B cell (primary cell): ENCODE results near the gene FXR1. TPM values are rescaled to one million over a fixed set of nuclear protein-coding genes. Genes with fewer than 3 reads are reported as not detected.
A peak's percentile ranks its signal among the peaks of the same experiment; 100 is the strongest.

Source experiments
- ATAC-seq: fragments of 200-7000 bp; cut with Tn5 transposase; one replicate; pipeline ENCODE4 v1.10.0; 2021; ENCODE audit warnings: low read depth, mild to moderate bottlenecking, moderate number of reproducible peaks, moderate library complexity
- CTCF ChIA-PET: fragments of 350-600 bp; sonication (Branson Sonifier 250); formaldehyde crosslinking; loops from one replicate; lab custom pipeline; 2021; ENCODE audit warnings: antibody characterized with exemption, inconsistent platforms; lab: Charles Lee
- POLR2A ChIA-PET: fragments of 350-600 bp; sonication (Branson Sonifier 250); formaldehyde crosslinking; loops from one replicate; lab custom pipeline; 2021; ENCODE audit warnings: antibody characterized with exemption; lab: Charles Lee
- DNase-seq: peaks from one replicate; pipeline ENCODE4 v3.0.0; 2013
- H2AFZ ChIP-seq: 2 replicates; pipeline ENCODE4 v1.6.1; 2012; ENCODE audit warnings: mild to moderate bottlenecking, low read depth, low read length; ENCODE audit not compliant: insufficient read depth, poor library complexity, severe bottlenecking
- H3K27ac ChIP-seq, 2 donors: 1 replicate in 1 of 2; 2 replicates in 1 of 2; pipeline ENCODE4 v1.5.1; 2012 to 2013; ENCODE audit warnings: low read length in 2 of 2, mild to moderate bottlenecking in 2 of 2, moderate library complexity in 1 of 2
- H3K27me3 ChIP-seq, 4 experiments: fragments of 200-600 bp in 1 of 4; sonication (generic) in 1 of 4; replicated peaks in 1 of 4; 1 replicate in 2 of 4; 2 replicates in 2 of 4; pipeline versions ENCODE4 v1.6.1 to v1.7.0; 2013 to 2016; ENCODE audit warnings: low read length in 3 of 4, mild to moderate bottlenecking in 2 of 4, mixed read lengths in 1 of 4, moderate library complexity in 1 of 4; ENCODE audit not compliant: insufficient read depth in 4 of 4, control insufficient read depth in 3 of 4; ENCODE audit errors: control extremely low read depth in 1 of 4
- H3K36me3 ChIP-seq, 2 experiments: replicated peaks in 1 of 2; 1 replicate in 1 of 2; 2 replicates in 1 of 2; pipeline versions ENCODE4 v1.6.1 to v1.7.1; 2013; ENCODE audit warnings: low read length in 1 of 2; ENCODE audit not compliant: insufficient read depth in 2 of 2, control insufficient read depth in 1 of 2; ENCODE audit errors: control extremely low read depth in 1 of 2, extremely low read depth in 1 of 2
- H3K4me1 ChIP-seq, 2 donors: fragments of 200-600 bp in 1 of 2; sonication (generic) in 1 of 2; 1 replicate in 1 of 2; 2 replicates in 1 of 2; pipeline versions ENCODE4 v1.5.1 to v1.6.1; 2013 to 2017; ENCODE audit warnings: low read length in 2 of 2; ENCODE audit not compliant: control insufficient read depth in 2 of 2, insufficient read depth in 2 of 2
- H3K4me2 ChIP-seq: replicated peaks from 2 replicates; pipeline ENCODE3; 2012; ENCODE audit warnings: mild to moderate bottlenecking, low read depth, low read length; ENCODE audit not compliant: poor library complexity, severe bottlenecking
- H3K4me3 ChIP-seq, 5 experiments: fragments of 200-600 bp in 1 of 5; sonication (generic) in 1 of 5; 1 replicate in 3 of 5; 2 replicates in 2 of 5; pipeline versions ENCODE4 v1.5.1 to v1.7.0; 2011 to 2016; ENCODE audit warnings: low read length in 4 of 5, mild to moderate bottlenecking in 4 of 5, low read depth in 2 of 5, control low read depth in 1 of 5, moderate library complexity in 1 of 5; ENCODE audit not compliant: insufficient read depth in 1 of 5; ENCODE audit errors: control extremely low read depth in 1 of 5, extremely low read depth in 1 of 5
- H3K79me2 ChIP-seq: fragments of 200-600 bp; sonication (generic); one replicate; pipeline ENCODE4 v1.6.0; 2016; ENCODE audit warnings: low read length; ENCODE audit not compliant: control insufficient read depth, insufficient read depth
- H3K9ac ChIP-seq: fragments of 200-600 bp; sonication (generic); 2 replicates; pipeline ENCODE4 v1.6.1; 2017; ENCODE audit warnings: mild to moderate bottlenecking, low read length, moderate library complexity
- H3K9me3 ChIP-seq, 3 donors: one replicate each; pipeline versions ENCODE4 v1.6.1 to v1.7.1; 2013; ENCODE audit warnings: low read length in 2 of 3; ENCODE audit not compliant: control insufficient read depth in 2 of 3, insufficient read depth in 1 of 3; ENCODE audit errors: control extremely low read depth in 1 of 3
- H4K20me1 ChIP-seq: 2 replicates; pipeline ENCODE4 v1.6.0; 2012; ENCODE audit warnings: mild to moderate bottlenecking, low read length; ENCODE audit not compliant: insufficient read depth, control insufficient read depth, poor library complexity, severe bottlenecking
- H3K27ac Mint-ChIP-seq: one replicate; pipeline ENCODE4 v1.8.0; 2021; ENCODE audit warnings: mixed read lengths
- H3K27me3 Mint-ChIP-seq: one replicate; pipeline ENCODE4 v1.8.0; 2021; ENCODE audit warnings: mixed read lengths
- H3K4me1 Mint-ChIP-seq: one replicate; pipeline ENCODE4 v1.8.0; 2021; ENCODE audit warnings: mixed read lengths
- H3K4me3 Mint-ChIP-seq: one replicate; pipeline ENCODE4 v1.8.0; 2021; ENCODE audit warnings: mixed read lengths
- H3K9me3 Mint-ChIP-seq: one replicate; pipeline ENCODE4 v1.8.0; 2022; ENCODE audit warnings: mixed read lengths; ENCODE audit not compliant: insufficient read depth
- EZH2 ChIP-seq: IDR thresholded peaks from 2 replicates; pipeline ENCODE4 v1.6.1; 2012; ENCODE audit warnings: borderline replicate concordance, low read depth, mild to moderate bottlenecking, moderate library complexity, low read length; ENCODE audit not compliant: insufficient read depth, poor library complexity, severe bottlenecking
- WGBS: methylation state at CpG from one replicate; pipeline ENCODE4 v1.1.5; 2013; ENCODE audit warnings: missing lambda C conversion rate; ENCODE audit not compliant: insufficient coverage; 5-methylcytosine and 5-hydroxymethylcytosine counted together
- intact Hi-C: fragments of 100-400 bp; cut with micrococcal nuclease; formaldehyde crosslinking; loops from one replicate; pipeline ENCODE4 v1.10.0; 2022
- polyA plus RNA-seq: library from polyadenylated mRNA; depleted of rRNA; stranded (reverse); fragments of >200 nt; gene quantifications from 2 replicates; pipeline ENCODE4 v1.2.3, GENCODE V29; 2012
- total RNA-seq, 2 donors: library from RNA; stranded (reverse); fragments of 120-200 nt in 1 of 2; gene quantifications; 1 replicate in 1 of 2; 2 replicates in 1 of 2; pipeline versions ENCODE4 v1.2.3 to v1.2.4, GENCODE V29; 2013 to 2022
- TF ChIP-seq, protein P1 (sequence below): fragments of 200-600 bp; IDR thresholded peaks from one replicate; pipeline ENCODE4 v1.8.0; 2022; ENCODE audit warnings: antibody characterized with exemption, mild to moderate bottlenecking

Gene FXR1
- total and polyA plus RNA-seq, 2 donors (not counting 1 experiment from before 2014, with no cell fraction given) = 43.4 to 144 TPM

DNA sequence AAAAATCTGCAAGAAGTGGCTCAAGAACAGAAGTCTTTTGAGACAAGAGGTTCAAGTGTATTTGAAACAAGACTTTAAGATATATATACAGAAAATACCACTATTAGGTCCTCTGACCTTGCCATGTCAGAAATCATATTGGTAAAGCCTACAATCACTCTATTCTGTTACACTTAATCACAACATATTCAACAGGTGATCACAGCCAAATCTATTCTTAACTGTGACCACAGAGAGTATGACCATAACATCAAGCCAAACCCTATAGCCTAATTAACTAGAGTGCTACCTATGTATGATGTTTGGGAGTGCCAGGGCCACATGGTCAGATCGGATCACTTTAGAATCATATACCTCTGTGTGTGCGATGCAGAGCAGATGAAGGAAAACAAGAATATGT is 74.9 kb downstream of the FXR1 start:
- no peak for ATAC-seq
- no peaks in the 10 kb centered on the region for H3K27me3 ChIP-seq
- H3K9ac ChIP-seq = no peak overlapping the region
- H3K79me2 ChIP-seq = peaks cover 12% of the 10 kb centered on the region
- peak overlapping the region in 1 of 2 donors; percentile 50 for H3K27ac ChIP-seq
- Mint-ChIP-seq H3K9me3 (no peaks in the 10 kb centered on the region), H3K4me3 (peak overlapping the region; percentile 6), H3K4me1 (peaks cover 37% of the 10 kb centered on the region), H3K27ac (peak overlapping the region; percentile 18), H3K27me3 (no peaks in the 10 kb centered on the region)
- WGBS = no CpG with 5 or more reads among the region's 2 CpGs
- no peak overlapping the region for H2AFZ ChIP-seq
- peaks cover 15 to 17% of the 10 kb centered on the region in 2 donors for H3K4me1 ChIP-seq
- ChIA-PET CTCF (no interaction called here), POLR2A (no interaction called here)
- no peaks in the 10 kb centered on the region for H3K9me3 ChIP-seq
- intact Hi-C loops = no loop called here
- H3K4me2 ChIP-seq = no peak overlapping the region
- DNase-seq = no peak
- H3K4me3 ChIP-seq = no peak overlapping the region
- TF ChIP-seq, protein P1, sequence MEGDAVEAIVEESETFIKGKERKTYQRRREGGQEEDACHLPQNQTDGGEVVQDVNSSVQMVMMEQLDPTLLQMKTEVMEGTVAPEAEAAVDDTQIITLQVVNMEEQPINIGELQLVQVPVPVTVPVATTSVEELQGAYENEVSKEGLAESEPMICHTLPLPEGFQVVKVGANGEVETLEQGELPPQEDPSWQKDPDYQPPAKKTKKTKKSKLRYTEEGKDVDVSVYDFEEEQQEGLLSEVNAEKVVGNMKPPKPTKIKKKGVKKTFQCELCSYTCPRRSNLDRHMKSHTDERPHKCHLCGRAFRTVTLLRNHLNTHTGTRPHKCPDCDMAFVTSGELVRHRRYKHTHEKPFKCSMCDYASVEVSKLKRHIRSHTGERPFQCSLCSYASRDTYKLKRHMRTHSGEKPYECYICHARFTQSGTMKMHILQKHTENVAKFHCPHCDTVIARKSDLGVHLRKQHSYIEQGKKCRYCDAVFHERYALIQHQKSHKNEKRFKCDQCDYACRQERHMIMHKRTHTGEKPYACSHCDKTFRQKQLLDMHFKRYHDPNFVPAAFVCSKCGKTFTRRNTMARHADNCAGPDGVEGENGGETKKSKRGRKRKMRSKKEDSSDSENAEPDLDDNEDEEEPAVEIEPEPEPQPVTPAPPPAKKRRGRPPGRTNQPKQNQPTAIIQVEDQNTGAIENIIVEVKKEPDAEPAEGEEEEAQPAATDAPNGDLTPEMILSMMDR = no peak
- no peak for TF ChIP-seq EZH2
- H4K20me1 ChIP-seq = no peaks in the 10 kb centered on the region
- H3K36me3 ChIP-seq = peaks cover 0 to 32% of the 10 kb centered on the region in 2 experiments

GRCh38 chr3:180989291-180990163 is 77.1 kb downstream of the FXR1 start, which contains the start of gene DNAJC19:
DNAJC19 (minus strand) TSS chr3:180989736; CDS start chr3:180989602, 134 bp downstream.
- 0% methylated on average over 32 of the region's 43 CpGs for WGBS
- Histone ChIP-seq H3K79me2 (peaks cover 12% of the 10 kb centered on the region), H3K4me3 (peak within 1 kb of the TSS; percentile 75 to 99 (median 85)), H2AFZ (peak within 1 kb of the TSS; percentile 96), H3K9me3 (no peaks in the 10 kb centered on the region), H3K4me2 (peak within 1 kb of the TSS; percentile 77), H3K27ac (peak within 1 kb of the TSS; percentile 80), H3K27me3 (no peaks in the 10 kb centered on the region), H3K4me1 (peaks cover 15 to 17% of the 10 kb centered on the region in 2 donors), H3K36me3 (peaks cover 0 to 20% of the 10 kb centered on the region in 2 experiments), H4K20me1 (no peaks in the 10 kb centered on the region), H3K9ac (peak within 1 kb of the TSS; percentile 75)
- POLR2A ChIA-PET = interaction anchor here (0.6 kb wide), 1 partner anchor 77 kb away, joined by 3 read pairs; the partner anchor contains the start of gene FXR1
- TF ChIP-seq, protein P1 = no peak
- no peak for TF ChIP-seq EZH2
- peak; percentile 97 for ATAC-seq
- CTCF ChIA-PET = no interaction called here
- intact Hi-C loops = loop anchor here (1.0 to 2.0 kb wide), 4 partner anchors 77 to 1803 kb away; partner anchors contain the start of genes ATP11B, FXR1, TTC14 and USP13
- Mint-ChIP-seq H3K9me3 (no peaks in the 10 kb centered on the region), H3K27me3 (peaks cover 10% of the 10 kb centered on the region), H3K4me1 (peaks cover 37% of the 10 kb centered on the region), H3K27ac (peak within 1 kb of the TSS; percentile 97), H3K4me3 (peak within 1 kb of the TSS; percentile 96)
- peak; percentile 95 for DNase-seq
